Adrenal gland (tissue), 5 donors: ENCODE data around the gene ADGRF4.

ENCODE experiments used
- CTCF ChIP-seq, 6 experiments: fragments of 450-650 bp in 4 of 6; fragments of 200-600 bp in 2 of 6; sonication (generic) in 1 of 6; IDR thresholded peaks; 1 replicate in 5 of 6; 2 replicates in 1 of 6; pipeline versions ENCODE4 v1.5.1 to v1.8.0; 2016 to 2021; ENCODE audit warnings: antibody characterized with exemption in 6 of 6, mild to moderate bottlenecking in 2 of 6, moderate library complexity in 1 of 6
- POLR2A ChIP-seq, 2 donors: fragments of 450-650 bp; IDR thresholded peaks; one replicate each; pipeline ENCODE4 v1.6.1; 2017; ENCODE audit warnings: antibody characterized with exemption in 2 of 2, mild to moderate bottlenecking in 2 of 2, moderate library complexity in 1 of 2
- donor health status: DM: no; HTN: no; CAD: no.

- TF ChIP-seq CTCF (IDR thresholded peaks at IDR 0.05) = no peak
- no peak for TF ChIP-seq POLR2A (IDR thresholded peaks at IDR 0.05)
These were observed 46.9 kb upstream of the ADGRF4 start for GRCh38 chr6:47651505-47651944.
